HG02970 (cell line): Measurements from ENCODE around the gene TXNL4B.

ENCODE experiments used
- ATAC-seq: cut with Tn5 transposase; IDR thresholded peaks from one replicate; pipeline ENCODE4 v1.9.1; 2021; ENCODE audit warnings: mild to moderate bottlenecking, moderate library complexity, moderate number of reproducible peaks; ENCODE audit not compliant: unreplicated experiment, low FRiP score

The TXNL4B gene

DNA sequence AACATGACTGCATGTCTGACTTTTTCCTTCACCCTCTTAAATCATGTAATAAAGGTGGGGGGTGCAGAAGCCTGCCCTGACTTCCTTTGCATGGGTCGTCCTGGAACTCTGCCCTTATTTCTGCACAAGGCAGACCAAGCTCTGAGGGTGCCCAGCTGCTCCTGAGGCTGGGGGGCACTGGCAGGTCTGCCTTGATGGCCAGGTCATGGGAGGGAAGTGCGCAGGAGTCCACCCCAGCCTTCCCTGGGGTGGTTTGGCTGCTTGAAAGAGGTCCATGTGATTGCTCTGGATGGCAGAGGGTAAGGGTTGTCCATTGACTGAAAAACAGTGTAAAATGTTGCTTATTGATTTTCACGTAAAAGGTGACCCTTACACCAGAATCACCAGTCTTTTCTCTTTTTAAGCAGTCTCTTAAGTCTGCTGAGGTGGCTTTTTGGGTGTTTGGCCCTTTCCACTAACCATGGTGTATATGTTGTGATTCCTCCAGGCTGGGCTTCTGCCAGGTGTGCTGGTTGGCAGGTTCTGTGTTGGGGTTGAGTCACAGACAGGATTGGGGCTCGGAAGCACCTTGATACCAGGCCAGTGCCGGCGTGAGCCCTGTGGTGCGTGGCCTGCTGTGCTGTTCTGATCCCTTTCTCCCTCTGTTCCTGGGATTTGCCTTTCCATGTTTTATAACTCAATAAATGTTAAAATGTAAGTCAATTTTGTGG lies 19.6 kb upstream of the TXNL4B start:
- no peak for ATAC-seq

DNA sequence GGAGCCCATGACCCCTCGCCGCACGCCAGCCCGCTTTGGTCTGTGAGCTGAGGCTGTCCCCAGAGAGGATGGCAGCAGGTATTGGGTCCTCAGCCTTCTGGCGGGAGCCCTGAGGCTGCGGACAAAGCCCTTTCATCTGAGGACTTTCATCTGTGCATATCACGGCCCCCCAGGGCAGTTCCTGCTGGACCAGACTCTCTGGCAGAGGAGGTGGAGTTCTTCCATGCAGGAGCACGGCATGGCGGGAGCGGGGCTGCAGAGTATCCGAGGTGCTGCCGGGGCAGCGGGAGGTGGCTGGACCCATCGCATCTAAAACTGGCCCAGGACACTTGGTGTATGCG lies 19.0 kb upstream of the TXNL4B start:
- no peak for ATAC-seq

DNA sequence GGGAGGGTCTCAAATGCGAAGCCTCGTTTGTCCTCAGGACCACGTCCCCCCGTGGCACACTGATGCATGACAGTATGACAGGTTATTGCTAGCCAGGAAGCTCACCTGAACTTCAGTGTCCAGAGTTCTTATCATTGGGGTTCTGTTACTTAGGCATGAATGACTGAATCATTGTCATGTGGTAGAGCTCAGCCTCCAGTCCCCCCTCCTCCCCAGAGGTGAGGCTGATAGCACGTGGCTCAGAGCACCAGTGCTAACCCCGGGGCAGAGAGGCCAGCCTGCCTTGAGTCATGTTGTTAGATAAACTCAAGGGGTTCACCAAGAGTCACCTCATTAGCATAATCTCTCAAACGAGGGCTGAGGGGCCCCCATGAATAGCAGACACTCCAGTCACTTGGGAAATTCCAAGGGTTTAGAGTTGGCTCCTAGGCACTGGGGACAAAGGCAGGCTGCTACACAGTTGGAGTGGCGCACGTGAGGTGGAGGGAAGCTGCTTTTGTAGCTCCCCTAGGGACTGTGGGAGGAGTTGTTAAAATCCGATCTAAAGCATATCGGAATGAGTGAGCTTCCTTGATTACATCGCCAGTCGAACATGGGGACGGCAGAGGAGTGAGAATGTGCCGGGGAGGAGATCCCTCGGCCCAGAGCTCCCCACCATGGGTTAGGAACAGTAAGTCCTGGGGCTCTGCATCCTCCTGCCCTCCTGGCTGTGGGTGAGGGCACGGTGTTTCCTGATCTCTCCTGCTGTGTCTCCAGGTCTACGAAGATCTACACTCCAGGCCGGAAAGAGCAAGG lies 18.4 kb upstream of the TXNL4B start:
- no peak for ATAC-seq

DNA sequence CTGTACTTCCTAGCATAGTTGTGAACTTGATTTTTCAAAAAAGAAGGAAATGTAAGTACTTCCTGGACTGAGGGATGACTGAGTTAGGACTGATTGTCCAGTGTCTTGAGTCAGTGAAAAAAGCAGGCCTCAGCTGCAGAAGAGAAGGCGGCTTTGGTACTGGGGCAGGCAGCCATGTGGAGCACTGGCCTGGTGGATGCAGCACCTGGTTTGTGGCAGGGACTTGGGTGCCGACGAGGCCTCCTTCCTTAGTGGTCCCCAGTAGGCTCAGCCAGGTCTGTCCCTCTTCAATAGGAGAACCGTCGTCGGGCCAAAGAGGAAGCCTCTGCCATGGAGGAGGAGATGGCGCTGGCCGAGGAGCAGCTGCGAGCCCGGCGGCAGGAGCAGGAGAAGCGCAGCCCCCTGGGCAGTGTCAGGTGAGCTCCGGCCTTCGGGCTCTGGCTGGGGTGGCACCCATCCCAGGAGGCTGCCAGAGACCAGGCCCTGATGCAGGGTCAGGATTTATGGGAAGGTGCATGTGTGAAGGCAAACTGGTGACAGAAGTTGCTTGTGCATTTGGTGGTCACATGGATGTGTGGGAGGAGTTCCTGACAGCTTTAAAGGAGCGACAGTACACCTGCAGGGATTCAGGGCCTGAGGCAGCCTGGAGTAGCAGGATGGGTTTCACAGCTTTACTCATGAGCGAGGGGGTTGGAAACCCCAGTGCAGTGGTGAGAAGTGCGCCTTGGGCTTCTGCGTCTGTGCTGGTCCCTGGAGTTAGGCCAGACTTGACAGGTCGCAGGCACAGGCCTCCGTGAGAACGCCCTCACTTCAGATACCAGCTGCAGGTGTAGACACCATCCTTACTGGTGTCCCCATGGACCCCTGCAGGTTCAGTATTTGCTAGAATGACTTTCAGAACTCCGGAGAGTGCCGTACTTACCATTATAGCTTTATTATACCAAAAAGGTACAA lies 17.5 kb upstream of the TXNL4B start:
- ATAC-seq = no peak

DNA sequence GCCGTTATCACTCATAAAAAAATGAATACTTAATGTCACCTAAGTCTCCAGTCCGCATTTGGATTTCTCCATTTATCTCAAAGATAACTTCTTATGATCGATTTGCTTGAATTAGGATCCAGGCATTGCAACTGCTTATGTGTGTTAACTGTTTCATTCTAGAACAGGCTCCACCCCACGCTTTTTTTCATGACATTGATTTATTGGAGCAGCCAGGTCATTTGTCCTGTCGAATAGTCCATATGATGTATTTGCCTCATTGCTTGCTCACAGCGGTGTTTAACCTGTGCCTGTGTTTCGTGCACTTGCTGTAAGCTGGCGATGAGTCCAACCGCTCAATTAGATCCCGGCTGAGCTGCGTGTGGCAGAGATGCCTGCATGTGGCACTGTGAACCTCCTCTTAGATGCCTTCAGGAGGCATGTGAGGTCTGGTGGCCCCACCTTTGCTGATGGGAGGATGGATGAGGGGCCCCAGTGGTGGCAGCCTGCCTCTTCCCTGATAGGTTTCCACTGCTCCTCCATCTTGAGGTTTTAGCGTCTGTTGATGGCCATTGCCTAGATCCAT lies 16.6 kb upstream of the TXNL4B start:
- no peak for ATAC-seq

DNA sequence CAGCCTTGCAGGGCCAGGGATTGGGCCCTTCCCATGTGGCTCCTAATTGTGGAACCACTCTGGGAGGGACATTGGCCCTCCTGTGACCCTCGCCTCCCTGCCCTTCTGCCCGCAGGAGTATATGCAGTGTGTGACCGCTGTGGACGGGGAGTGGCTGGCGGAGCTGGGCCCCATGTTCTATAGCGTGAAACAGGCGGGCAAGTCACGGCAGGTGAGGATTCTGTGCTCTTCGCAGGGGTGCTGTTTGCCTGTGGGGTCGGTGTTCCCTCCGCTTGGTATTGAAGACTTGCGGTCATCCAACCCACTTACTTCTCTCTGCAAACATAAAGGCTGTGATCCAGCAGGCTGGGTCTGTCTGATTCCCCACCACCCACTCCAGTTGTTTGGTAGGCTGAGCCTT lies 15.9 kb upstream of the TXNL4B start:
- ATAC-seq = no peak

DNA sequence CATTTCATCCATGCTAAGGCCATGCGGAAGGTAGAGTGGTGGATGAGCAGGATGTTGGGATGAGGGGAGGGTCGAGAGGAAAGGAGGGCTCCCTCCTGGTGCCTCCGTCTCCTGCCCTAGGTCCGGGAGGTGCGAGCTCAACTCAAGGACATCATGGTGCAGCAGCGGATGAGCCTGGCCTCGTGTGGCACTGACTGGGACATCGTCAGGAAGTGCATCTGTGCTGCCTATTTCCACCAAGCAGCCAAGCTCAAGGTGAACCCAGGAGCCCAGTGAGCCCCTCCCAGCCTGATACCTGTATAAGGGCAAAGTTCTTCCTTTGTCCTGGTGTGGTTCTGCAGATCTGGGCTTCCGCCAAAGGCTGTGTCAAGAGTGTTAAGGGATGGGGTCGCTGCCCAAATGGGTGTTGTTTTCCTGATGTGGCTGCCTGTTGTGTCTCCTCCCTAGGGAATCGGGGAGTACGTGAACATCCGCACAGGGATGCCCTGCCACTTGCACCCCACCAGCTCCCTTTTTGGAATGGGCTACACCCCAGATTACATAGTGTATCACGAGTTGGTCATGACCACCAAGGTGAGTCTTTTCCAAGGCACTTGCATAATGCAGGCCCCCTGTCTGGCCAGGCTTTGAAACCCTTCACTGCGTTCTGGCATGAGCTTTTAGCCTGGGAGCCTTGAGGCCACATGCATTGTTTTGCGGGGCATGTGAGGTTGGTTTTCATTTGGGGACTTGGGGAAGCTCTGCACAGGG lies 15.1 kb upstream of the TXNL4B start:
- ATAC-seq = no peak

DNA sequence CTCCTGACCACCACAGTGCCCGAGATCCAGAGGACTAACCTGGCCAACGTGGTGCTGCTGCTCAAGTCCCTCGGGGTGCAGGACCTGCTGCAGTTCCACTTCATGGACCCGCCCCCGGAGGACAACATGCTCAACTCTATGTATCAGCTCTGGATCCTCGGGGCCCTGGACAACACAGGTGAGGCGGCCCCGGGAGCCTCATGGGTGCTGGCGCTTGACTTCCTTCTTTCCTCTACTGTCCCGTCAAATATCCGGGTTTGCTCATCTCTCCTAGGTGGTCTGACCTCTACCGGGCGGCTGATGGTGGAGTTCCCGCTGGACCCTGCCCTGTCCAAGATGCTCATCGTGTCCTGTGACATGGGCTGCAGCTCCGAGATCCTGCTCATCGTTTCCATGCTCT lies 14.0 kb upstream of the TXNL4B start:
- no peak for ATAC-seq

DNA sequence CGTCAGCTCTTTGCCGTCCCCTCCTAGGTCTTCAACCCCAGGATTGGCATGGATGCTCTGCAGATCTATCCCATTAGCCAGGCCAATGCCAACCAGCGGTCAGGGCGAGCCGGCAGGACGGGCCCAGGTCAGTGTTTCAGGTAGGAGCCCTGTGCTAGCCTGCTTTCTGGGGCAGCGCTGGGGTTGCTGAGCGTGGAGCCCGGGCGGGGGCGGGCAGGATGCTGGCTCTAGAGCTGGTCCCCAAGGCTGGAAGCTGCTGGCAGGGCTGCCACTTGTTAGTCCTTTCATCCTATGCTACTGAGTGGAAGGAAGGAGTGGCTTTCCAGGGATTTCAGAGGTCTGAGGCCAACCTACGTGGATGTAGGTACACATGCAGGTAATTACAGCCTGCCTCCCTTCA lies 12.6 kb upstream of the TXNL4B start:
- ATAC-seq = no peak

DNA sequence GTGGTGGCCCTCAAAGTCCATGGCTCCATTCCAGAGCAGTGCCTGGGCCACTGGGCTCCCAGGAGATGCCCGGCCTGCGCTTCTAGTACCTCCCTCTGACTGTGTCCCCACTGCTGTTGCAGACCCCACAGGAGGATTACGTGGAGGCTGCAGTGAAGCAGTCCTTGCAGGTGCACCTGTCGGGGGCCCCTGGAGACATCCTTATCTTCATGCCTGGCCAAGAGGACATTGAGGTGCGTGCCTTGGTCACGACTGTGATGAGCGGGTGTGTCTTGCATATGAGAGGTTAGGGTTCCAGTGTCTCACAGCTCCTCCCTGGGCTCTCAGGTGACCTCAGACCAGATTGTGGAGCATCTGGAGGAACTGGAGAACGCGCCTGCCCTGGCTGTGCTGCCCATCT lies 11.5 kb upstream of the TXNL4B start:
- ATAC-seq = no peak

DNA sequence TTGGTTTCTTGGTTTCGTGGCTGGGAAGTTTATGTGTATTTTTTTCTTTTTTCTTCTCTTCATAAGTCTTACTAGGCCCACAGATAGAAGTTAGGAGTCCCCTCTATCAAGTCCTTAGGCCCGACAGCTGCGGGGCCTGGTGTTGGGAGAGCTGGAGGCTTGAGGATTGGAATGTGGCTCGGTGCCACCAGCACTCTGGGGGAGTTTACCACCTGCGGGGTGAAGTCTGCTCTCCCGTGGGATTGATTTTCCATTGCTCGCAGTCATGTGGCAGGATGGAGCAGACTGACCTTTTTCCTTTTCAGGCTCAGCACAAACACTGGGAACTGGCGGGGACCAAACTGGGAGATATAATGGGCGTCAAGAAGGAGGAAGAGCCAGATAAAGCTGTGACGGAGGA lies 7.8 kb upstream of the TXNL4B start:
- no peak for ATAC-seq

DNA sequence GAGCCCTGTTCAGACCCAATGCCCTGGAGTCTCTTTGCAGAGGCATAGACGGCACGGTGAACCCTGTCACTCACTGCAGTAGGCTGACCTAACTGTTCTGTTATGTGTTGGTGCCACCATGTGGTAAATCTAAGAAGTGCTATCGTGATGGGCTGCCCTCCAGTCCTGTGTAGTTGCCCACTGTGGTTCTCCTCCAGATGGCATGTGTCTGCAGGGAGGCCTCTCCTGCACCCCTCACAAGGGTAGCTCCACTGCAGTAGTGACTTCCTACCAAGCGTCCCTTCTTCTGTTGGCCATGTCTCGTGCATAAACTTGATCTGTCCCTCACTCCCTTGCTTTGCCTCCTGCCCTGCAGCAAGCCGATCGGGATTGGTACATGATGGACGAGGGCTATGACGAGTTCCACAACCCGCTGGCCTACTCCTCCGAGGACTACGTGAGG lies 6.0 kb upstream of the TXNL4B start:
- no peak for ATAC-seq

DNA sequence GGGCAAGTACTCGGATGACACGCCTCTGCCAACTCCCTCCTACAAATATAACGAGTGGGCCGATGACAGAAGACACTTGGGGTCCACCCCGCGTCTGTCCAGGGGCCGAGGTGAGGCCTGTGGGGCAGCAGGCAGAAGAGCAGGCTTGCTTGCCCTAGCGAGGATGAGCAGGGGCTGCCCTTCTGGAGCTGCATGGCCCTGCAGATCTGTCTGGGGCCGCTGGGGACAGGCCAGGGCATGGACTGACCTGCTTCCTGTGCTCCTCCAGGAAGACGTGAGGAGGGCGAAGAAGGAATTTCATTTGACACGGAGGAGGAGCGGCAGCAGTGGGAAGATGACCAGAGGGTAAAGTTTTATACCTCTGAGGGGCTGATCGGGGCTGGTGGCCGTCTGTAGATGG lies 5.5 kb upstream of the TXNL4B start:
- ATAC-seq = no peak

DNA sequence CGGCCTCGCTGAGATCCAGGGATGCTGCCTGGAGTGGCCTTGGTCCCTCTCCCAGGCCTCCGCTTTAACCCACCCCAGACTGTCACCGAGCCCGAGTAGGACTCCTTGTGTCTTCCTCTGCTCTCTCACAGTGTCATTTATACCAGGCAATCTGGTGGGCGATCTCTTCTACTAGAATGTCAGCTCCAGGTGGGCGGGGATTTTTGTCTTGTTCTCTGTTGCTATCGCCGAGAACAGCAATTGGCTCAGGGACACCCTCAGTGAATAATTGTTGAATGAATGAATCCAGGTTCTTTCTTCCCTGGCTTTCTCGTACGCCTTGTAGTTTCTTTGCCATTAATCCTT lies 818 bp upstream of the TXNL4B start:
- no peak for ATAC-seq

DNA sequence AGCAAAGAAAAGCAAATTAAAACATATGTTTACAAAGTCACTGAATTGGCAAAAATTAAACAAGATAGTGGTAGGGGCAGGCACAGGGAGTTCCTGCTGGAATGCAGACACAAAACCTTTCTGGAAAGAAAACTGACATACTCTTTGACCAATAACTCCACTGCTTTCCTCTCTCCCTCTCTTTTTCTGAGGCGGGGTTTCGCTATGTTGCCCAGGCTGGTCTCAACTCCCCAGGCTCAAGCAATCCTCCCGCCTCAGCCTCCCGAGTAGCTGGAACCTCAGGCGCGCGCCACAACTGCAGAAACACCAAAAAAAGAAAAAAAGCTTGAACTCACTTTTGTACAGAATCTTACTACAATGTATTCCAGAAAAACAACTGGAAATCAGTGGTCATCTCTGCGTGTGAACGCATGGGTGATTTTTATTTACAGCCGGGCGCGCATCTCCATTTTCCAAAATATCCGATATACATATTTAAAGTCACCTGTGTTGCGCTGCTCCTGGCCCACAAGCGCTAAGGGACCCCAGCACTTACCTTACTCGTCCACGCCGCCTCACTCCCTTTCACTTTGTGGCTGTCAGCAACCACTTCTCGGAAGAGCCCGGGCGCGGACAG lies 480 bp downstream of the TXNL4B start:
- no peak for ATAC-seq

DNA sequence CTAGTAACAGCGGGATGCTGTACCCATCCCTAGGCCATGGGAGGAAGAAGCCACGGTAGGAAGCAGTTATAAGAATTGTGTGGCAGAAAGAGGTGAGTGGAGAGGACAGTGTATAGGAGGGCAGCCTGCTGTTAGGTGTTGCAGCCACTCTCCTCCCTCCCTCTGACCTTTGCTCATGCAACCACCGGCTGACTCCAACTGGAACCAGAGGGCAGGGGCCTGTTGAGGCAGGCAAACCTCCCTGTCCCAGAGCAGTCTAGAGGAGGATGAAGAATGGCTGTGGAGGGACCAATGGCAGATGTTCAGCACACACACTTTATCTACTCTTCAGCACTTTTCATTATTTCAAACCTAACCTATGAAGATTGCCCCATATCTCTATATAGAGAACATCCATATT lies 2.2 kb downstream of the TXNL4B start:
- ATAC-seq = no peak

DNA sequence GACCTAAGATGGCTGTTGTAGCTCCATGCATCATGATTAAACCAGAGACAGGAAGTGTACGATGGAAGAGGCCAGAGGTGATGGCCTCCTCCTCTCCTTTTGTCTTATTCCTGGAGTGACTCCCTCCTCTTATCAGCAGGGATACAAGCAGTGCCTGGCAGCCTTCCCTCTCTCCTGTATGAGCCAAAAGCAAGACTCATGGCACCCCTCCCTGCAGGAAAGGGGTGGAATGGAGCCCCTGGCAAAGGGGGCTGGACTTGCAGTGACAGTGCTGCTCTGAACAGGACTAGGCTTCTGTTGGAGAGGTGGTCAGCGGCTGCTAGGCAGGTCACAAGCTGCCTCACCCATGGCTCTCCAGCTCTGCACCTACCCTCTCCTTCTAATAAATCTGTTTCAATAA lies 8.4 kb downstream of the TXNL4B start:
- no peak for ATAC-seq

DNA sequence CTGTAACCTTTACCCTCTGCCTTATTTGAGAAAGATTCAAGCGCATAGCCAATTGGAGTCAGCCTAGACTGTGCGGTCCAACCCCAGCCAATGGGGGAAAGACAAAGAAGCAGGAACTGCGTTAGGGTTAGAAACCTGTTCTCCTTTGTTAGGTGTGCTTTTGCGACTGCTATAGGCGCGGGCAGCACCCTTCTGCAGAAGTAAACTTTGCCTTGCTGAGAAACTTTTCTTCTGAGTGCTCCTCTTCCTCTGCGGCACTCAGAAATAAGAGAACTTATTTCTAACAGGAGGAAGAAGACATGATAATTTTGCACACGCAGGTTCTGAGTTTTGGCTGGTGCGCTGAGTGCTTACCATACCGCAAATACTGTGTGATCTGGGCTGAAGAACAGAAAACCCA lies 9.0 kb downstream of the TXNL4B start:
- ATAC-seq = no peak

DNA sequence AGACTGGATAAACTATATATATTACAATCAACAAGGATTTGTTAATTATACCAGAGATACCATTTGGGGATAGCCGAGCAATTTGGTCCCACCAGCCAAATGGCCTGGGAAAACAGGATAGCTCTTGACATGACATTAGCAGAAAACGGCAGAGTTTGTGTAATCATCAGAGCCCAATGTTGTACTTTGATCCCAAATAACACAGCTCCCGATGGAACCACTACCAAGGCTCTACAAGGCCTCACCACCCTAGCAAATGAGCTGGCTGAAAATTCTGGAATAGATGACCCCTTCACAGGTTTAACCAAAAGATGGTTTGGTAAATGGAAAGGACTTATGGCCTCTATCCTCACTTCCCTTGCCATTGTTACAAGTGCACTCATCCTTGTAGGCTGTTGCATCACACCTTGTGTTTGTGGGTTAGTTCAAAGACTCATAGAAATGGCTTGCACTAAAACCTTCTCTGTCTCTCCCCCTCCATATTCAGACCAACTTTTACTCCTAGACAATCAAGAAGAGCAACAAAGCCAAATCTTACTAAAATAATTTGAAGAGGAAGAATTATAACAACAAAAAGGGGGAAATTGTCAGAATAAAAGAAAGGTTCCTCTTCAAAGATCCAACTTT lies 9.5 kb downstream of the TXNL4B start:
- ATAC-seq = no peak
